CD14-positive monocyte (primary cell): ENCODE results near the gene RFX7. TPM values are rescaled to one million over a fixed set of nuclear protein-coding genes. Genes with fewer than 3 reads are reported as not detected.

Experiments
- DNase-seq, 3 donors: peaks; one replicate each; pipeline ENCODE4 v3.0.0-alpha.2; 2011 to 2022
- H2AFZ ChIP-seq: 2 replicates; pipeline ENCODE4 v1.6.0; 2012; ENCODE audit warnings: mild to moderate bottlenecking, low read depth, low read length, inconsistent platforms; ENCODE audit not compliant: insufficient read depth, poor library complexity, severe bottlenecking
- H3K27ac ChIP-seq, 2 donors: 1 replicate in 1 of 2; 2 replicates in 1 of 2; pipeline ENCODE4 v1.5.1; 2012 to 2013; ENCODE audit warnings: low read length in 2 of 2, control low read depth in 1 of 2, inconsistent platforms in 1 of 2, low read depth in 1 of 2, mild to moderate bottlenecking in 1 of 2
- H3K27me3 ChIP-seq, 2 donors: one replicate each; pipeline versions ENCODE4 v1.6.0 to v1.6.1; 2011 to 2013; ENCODE audit warnings: low read length in 2 of 2; ENCODE audit not compliant: control insufficient read depth in 2 of 2, insufficient read depth in 2 of 2
- H3K36me3 ChIP-seq, 2 donors: replicated peaks in 1 of 2; 1 replicate in 1 of 2; 2 replicates in 1 of 2; pipeline versions ENCODE4 v1.5.1 to v1.6.1; 2012 to 2013; ENCODE audit warnings: low read length in 2 of 2, control low read depth in 1 of 2, inconsistent platforms in 1 of 2, mild to moderate bottlenecking in 1 of 2; ENCODE audit not compliant: insufficient read depth in 2 of 2, control insufficient read depth in 1 of 2
- H3K4me1 ChIP-seq, 2 donors: 1 replicate in 1 of 2; 2 replicates in 1 of 2; pipeline versions ENCODE4 v1.5.1 to v1.6.1; 2012 to 2013; ENCODE audit warnings: low read length in 2 of 2, control low read depth in 1 of 2, inconsistent platforms in 1 of 2, mild to moderate bottlenecking in 1 of 2, moderate library complexity in 1 of 2; ENCODE audit not compliant: insufficient read depth in 2 of 2, control insufficient read depth in 1 of 2
- H3K4me2 ChIP-seq: replicated peaks from 2 replicates; pipeline ENCODE3; 2012; ENCODE audit warnings: low read length, moderate library complexity, mild to moderate bottlenecking; ENCODE audit not compliant: poor library complexity, severe bottlenecking; ENCODE audit errors: extremely low read depth
- H3K4me3 ChIP-seq, 3 experiments: fragments of 200-600 bp in 1 of 3; sonication (generic) in 1 of 3; replicated peaks in 1 of 3; 1 replicate in 2 of 3; 2 replicates in 1 of 3; pipeline ENCODE4 v1.5.1; 2011 to 2013; ENCODE audit warnings: low read length in 3 of 3, mild to moderate bottlenecking in 3 of 3, control low read depth in 2 of 3, low read depth in 2 of 3, inconsistent platforms in 1 of 3, moderate library complexity in 1 of 3
- H3K79me2 ChIP-seq: 2 replicates; pipeline ENCODE4 v1.6.0; 2012; ENCODE audit warnings: mild to moderate bottlenecking, control low read depth, inconsistent platforms, low read length, moderate library complexity; ENCODE audit not compliant: insufficient read depth
- H3K9ac ChIP-seq: 2 replicates; pipeline ENCODE4 v1.6.0; 2017; ENCODE audit warnings: low read length, mild to moderate bottlenecking; ENCODE audit not compliant: insufficient read depth, poor library complexity, severe bottlenecking
- H3K9me3 ChIP-seq, 2 donors: replicated peaks in 1 of 2; 1 replicate in 1 of 2; 2 replicates in 1 of 2; pipeline versions ENCODE4 v1.5.1 to v1.6.1; 2012 to 2013; ENCODE audit warnings: low read length in 2 of 2, control low read depth in 1 of 2; ENCODE audit not compliant: control insufficient read depth in 1 of 2, insufficient read depth in 1 of 2
- H4K20me1 ChIP-seq: 2 replicates; pipeline ENCODE4 v1.6.0; 2012; ENCODE audit warnings: mild to moderate bottlenecking, low read length, control low read depth, moderate library complexity; ENCODE audit not compliant: insufficient read depth
- H3K27ac Mint-ChIP-seq, 7 donors: one replicate each; pipeline ENCODE4 v1.8.0; 2020; ENCODE audit warnings: mild to moderate bottlenecking in 7 of 7, mixed read lengths in 7 of 7, moderate library complexity in 6 of 7, inconsistent platforms in 2 of 7
- H3K27me3 Mint-ChIP-seq, 3 donors: one replicate each; pipeline ENCODE4 v1.8.0; 2021 to 2022; ENCODE audit warnings: low read depth in 3 of 3, mild to moderate bottlenecking in 3 of 3, mixed read lengths in 3 of 3, moderate library complexity in 3 of 3, inconsistent platforms in 1 of 3
- H3K36me3 Mint-ChIP-seq, 2 donors: one replicate each; pipeline ENCODE4 v1.8.0; 2020; ENCODE audit warnings: mixed read lengths in 2 of 2, inconsistent platforms in 1 of 2, mild to moderate bottlenecking in 1 of 2
- H3K4me1 Mint-ChIP-seq: one replicate; pipeline ENCODE4 v1.8.0; 2020; ENCODE audit warnings: mild to moderate bottlenecking, mixed read lengths
- H3K4me3 Mint-ChIP-seq, 2 donors: one replicate each; pipeline ENCODE4 v1.8.0; 2020; ENCODE audit warnings: mild to moderate bottlenecking in 2 of 2, mixed read lengths in 2 of 2, moderate library complexity in 1 of 2
- H3K9me3 Mint-ChIP-seq, 7 donors: one replicate each; pipeline ENCODE4 v1.8.0; 2020 to 2022; ENCODE audit warnings: mixed read lengths in 7 of 7, mild to moderate bottlenecking in 6 of 7, moderate library complexity in 6 of 7, inconsistent platforms in 2 of 7
- CTCF ChIP-seq: fragments of 200-600 bp; IDR thresholded peaks from one replicate; pipeline ENCODE4 v1.8.0; 2022; ENCODE audit warnings: antibody characterized with exemption, mild to moderate bottlenecking
- WGBS: methylation state at CpG from one replicate; pipeline ENCODE4 v1.1.5; 2013; ENCODE audit warnings: missing lambda C conversion rate; ENCODE audit not compliant: insufficient coverage; 5-methylcytosine and 5-hydroxymethylcytosine counted together
- intact Hi-C, 2 donors: fragments of 100-400 bp; cut with micrococcal nuclease; formaldehyde crosslinking; loops; one replicate each; pipeline versions ENCODE4 v1.15.0 to v1.15.1; 2023
- polyA plus RNA-seq, 3 donors: library from polyadenylated mRNA; depleted of rRNA in 1 of 3; unstranded in 2 of 3; stranded (reverse) in 1 of 3; fragments of 300-500 nt in 2 of 3; fragments of >200 nt in 1 of 3; fragmentation: Illumina TruSeq in 2 of 3; gene quantifications; 1 replicate in 2 of 3; 2 replicates in 1 of 3; pipeline ENCODE4 v1.2.3, GENCODE V29; 2012 to 2021

Gene RFX7
- polyA plus RNA-seq, 3 donors = 1.0 to 2.9 (median 1.2) TPM

- Mint-ChIP-seq H3K36me3 (peaks cover 10 to 15% of the 10 kb centered on the region in 2 donors), H3K9me3 (peaks cover 0 to 15% (median 7%) of the 10 kb centered on the region in 7 donors), H3K4me3 (no peak overlapping the region), H3K4me1 (peaks cover 30% of the 10 kb centered on the region), H3K27ac (no peak overlapping the region), H3K27me3 (no peaks in the 10 kb centered on the region)
- Histone ChIP-seq H3K27me3 (no peaks in the 10 kb centered on the region), H3K9me3 (peaks cover 0 to 15% of the 10 kb centered on the region in 2 donors), H3K27ac (no peak overlapping the region), H2AFZ (no peak overlapping the region), H3K4me2 (no peak overlapping the region), H3K9ac (no peak overlapping the region), H3K4me3 (no peak overlapping the region), H3K4me1 (no peaks in the 10 kb centered on the region), H3K36me3 (peaks cover 0 to 10% of the 10 kb centered on the region in 2 donors), H3K79me2 (peaks cover 61% of the 10 kb centered on the region), H4K20me1 (peaks cover 12% of the 10 kb centered on the region)
- intact Hi-C loops = no loop called here
- no peak for TF ChIP-seq CTCF
- no peak for DNase-seq
These were observed 32.6 kb downstream of the RFX7 start for GRCh38 chr15:56211064-56211463.

DNA sequence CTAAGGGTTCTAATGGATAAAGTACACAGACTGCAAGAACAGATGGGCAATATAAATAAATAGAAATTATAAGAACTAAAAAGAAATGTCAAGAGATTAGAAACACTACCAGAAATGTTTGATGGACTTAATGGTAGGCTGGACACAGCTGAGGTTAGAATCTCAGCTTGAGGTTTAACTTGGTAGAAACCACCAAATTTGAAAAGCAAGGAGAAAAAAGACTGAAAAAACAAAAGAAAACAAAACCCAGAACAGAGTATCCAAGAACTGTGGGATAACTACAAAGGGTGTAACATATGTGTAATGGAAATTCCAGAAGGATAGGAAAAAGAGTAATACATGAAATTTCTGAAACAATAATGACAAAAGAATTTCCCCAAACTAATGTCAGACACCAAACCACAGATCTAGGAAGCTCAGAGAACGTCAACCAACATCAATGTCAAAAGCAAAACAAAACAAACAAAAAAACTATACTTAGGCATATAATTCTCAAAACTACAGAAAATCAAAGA is 35.0 kb downstream of the RFX7 start:
- peaks cover 8 to 14% of the 10 kb centered on the region in 2 donors for H3K4me1 ChIP-seq
- H3K36me3 ChIP-seq = peaks cover 0 to 10% of the 10 kb centered on the region in 2 donors
- 20% methylated on average over 1 of the region's 1 CpG for WGBS
- H3K27ac ChIP-seq = no peak overlapping the region
- intact Hi-C loops = no loop called here
- H3K9me3 ChIP-seq = peaks cover 0 to 15% of the 10 kb centered on the region in 2 donors
- no peak for DNase-seq
- H3K27me3 ChIP-seq = no peaks in the 10 kb centered on the region
- H3K79me2 ChIP-seq = peaks cover 78% of the 10 kb centered on the region
- H3K4me3 ChIP-seq = no peak overlapping the region
- Mint-ChIP-seq H3K27ac (peak overlapping the region in 4 of 7 donors; percentile 10 to 57 (median 37)), H3K36me3 (peaks cover 10 to 15% of the 10 kb centered on the region in 2 donors), H3K4me1 (peaks cover 50% of the 10 kb centered on the region), H3K9me3 (peaks cover 0 to 15% (median 4%) of the 10 kb centered on the region in 7 donors), H3K27me3 (no peaks in the 10 kb centered on the region), H3K4me3 (no peak overlapping the region)
- no peak overlapping the region for H3K9ac ChIP-seq
- H2AFZ ChIP-seq = no peak overlapping the region
- H3K4me2 ChIP-seq = no peak overlapping the region
- peaks cover 24% of the 10 kb centered on the region for H4K20me1 ChIP-seq
- no peak for TF ChIP-seq CTCF
